B cell (primary cell): Measurements from ENCODE around the gene TXN. TPM values are rescaled to one million over a fixed set of nuclear protein-coding genes. Genes with fewer than 3 reads are reported as not detected.
A peak's percentile ranks its signal among the peaks of the same experiment; 100 is the strongest.
"Not testable (repeated sequence)": the region's sequence is repeated elsewhere in the genome, so short reads cannot be mapped to it uniquely, and the experiment has no call there.

ENCODE experiments used
- ATAC-seq: fragments of 200-7000 bp; cut with Tn5 transposase; one replicate; pipeline ENCODE4 v1.10.0; 2021; ENCODE audit warnings: low read depth, mild to moderate bottlenecking, moderate number of reproducible peaks, moderate library complexity
- CTCF ChIA-PET: fragments of 350-600 bp; sonication (Branson Sonifier 250); formaldehyde crosslinking; loops from one replicate; lab custom pipeline; 2021; ENCODE audit warnings: antibody characterized with exemption, inconsistent platforms; lab: Charles Lee
- POLR2A ChIA-PET: fragments of 350-600 bp; sonication (Branson Sonifier 250); formaldehyde crosslinking; loops from one replicate; lab custom pipeline; 2021; ENCODE audit warnings: antibody characterized with exemption; lab: Charles Lee
- DNase-seq: peaks from one replicate; pipeline ENCODE4 v3.0.0; 2013
- H2AFZ ChIP-seq: 2 replicates; pipeline ENCODE4 v1.6.1; 2012; ENCODE audit warnings: mild to moderate bottlenecking, low read depth, low read length; ENCODE audit not compliant: insufficient read depth, poor library complexity, severe bottlenecking
- H3K27ac ChIP-seq, 2 donors: 1 replicate in 1 of 2; 2 replicates in 1 of 2; pipeline ENCODE4 v1.5.1; 2012 to 2013; ENCODE audit warnings: low read length in 2 of 2, mild to moderate bottlenecking in 2 of 2, moderate library complexity in 1 of 2
- H3K27me3 ChIP-seq, 4 experiments: fragments of 200-600 bp in 1 of 4; sonication (generic) in 1 of 4; replicated peaks in 1 of 4; 1 replicate in 2 of 4; 2 replicates in 2 of 4; pipeline versions ENCODE4 v1.6.1 to v1.7.0; 2013 to 2016; ENCODE audit warnings: low read length in 3 of 4, mild to moderate bottlenecking in 2 of 4, mixed read lengths in 1 of 4, moderate library complexity in 1 of 4; ENCODE audit not compliant: insufficient read depth in 4 of 4, control insufficient read depth in 3 of 4; ENCODE audit errors: control extremely low read depth in 1 of 4
- H3K36me3 ChIP-seq, 2 experiments: replicated peaks in 1 of 2; 1 replicate in 1 of 2; 2 replicates in 1 of 2; pipeline versions ENCODE4 v1.6.1 to v1.7.1; 2013; ENCODE audit warnings: low read length in 1 of 2; ENCODE audit not compliant: insufficient read depth in 2 of 2, control insufficient read depth in 1 of 2; ENCODE audit errors: control extremely low read depth in 1 of 2, extremely low read depth in 1 of 2
- H3K4me1 ChIP-seq, 2 donors: fragments of 200-600 bp in 1 of 2; sonication (generic) in 1 of 2; 1 replicate in 1 of 2; 2 replicates in 1 of 2; pipeline versions ENCODE4 v1.5.1 to v1.6.1; 2013 to 2017; ENCODE audit warnings: low read length in 2 of 2; ENCODE audit not compliant: control insufficient read depth in 2 of 2, insufficient read depth in 2 of 2
- H3K4me2 ChIP-seq: replicated peaks from 2 replicates; pipeline ENCODE3; 2012; ENCODE audit warnings: mild to moderate bottlenecking, low read depth, low read length; ENCODE audit not compliant: poor library complexity, severe bottlenecking
- H3K4me3 ChIP-seq, 5 experiments: fragments of 200-600 bp in 1 of 5; sonication (generic) in 1 of 5; 1 replicate in 3 of 5; 2 replicates in 2 of 5; pipeline versions ENCODE4 v1.5.1 to v1.7.0; 2011 to 2016; ENCODE audit warnings: low read length in 4 of 5, mild to moderate bottlenecking in 4 of 5, low read depth in 2 of 5, control low read depth in 1 of 5, moderate library complexity in 1 of 5; ENCODE audit not compliant: insufficient read depth in 1 of 5; ENCODE audit errors: control extremely low read depth in 1 of 5, extremely low read depth in 1 of 5
- H3K79me2 ChIP-seq: fragments of 200-600 bp; sonication (generic); one replicate; pipeline ENCODE4 v1.6.0; 2016; ENCODE audit warnings: low read length; ENCODE audit not compliant: control insufficient read depth, insufficient read depth
- H3K9ac ChIP-seq: fragments of 200-600 bp; sonication (generic); 2 replicates; pipeline ENCODE4 v1.6.1; 2017; ENCODE audit warnings: mild to moderate bottlenecking, low read length, moderate library complexity
- H3K9me3 ChIP-seq, 3 donors: one replicate each; pipeline versions ENCODE4 v1.6.1 to v1.7.1; 2013; ENCODE audit warnings: low read length in 2 of 3; ENCODE audit not compliant: control insufficient read depth in 2 of 3, insufficient read depth in 1 of 3; ENCODE audit errors: control extremely low read depth in 1 of 3
- H4K20me1 ChIP-seq: 2 replicates; pipeline ENCODE4 v1.6.0; 2012; ENCODE audit warnings: mild to moderate bottlenecking, low read length; ENCODE audit not compliant: insufficient read depth, control insufficient read depth, poor library complexity, severe bottlenecking
- H3K27ac Mint-ChIP-seq: one replicate; pipeline ENCODE4 v1.8.0; 2021; ENCODE audit warnings: mixed read lengths
- H3K27me3 Mint-ChIP-seq: one replicate; pipeline ENCODE4 v1.8.0; 2021; ENCODE audit warnings: mixed read lengths
- H3K4me1 Mint-ChIP-seq: one replicate; pipeline ENCODE4 v1.8.0; 2021; ENCODE audit warnings: mixed read lengths
- H3K4me3 Mint-ChIP-seq: one replicate; pipeline ENCODE4 v1.8.0; 2021; ENCODE audit warnings: mixed read lengths
- H3K9me3 Mint-ChIP-seq: one replicate; pipeline ENCODE4 v1.8.0; 2022; ENCODE audit warnings: mixed read lengths; ENCODE audit not compliant: insufficient read depth
- CTCF ChIP-seq: fragments of 200-600 bp; IDR thresholded peaks from one replicate; pipeline ENCODE4 v1.8.0; 2022; ENCODE audit warnings: antibody characterized with exemption, mild to moderate bottlenecking
- EZH2 ChIP-seq: IDR thresholded peaks from 2 replicates; pipeline ENCODE4 v1.6.1; 2012; ENCODE audit warnings: borderline replicate concordance, low read depth, mild to moderate bottlenecking, moderate library complexity, low read length; ENCODE audit not compliant: insufficient read depth, poor library complexity, severe bottlenecking
- WGBS: methylation state at CpG from one replicate; pipeline ENCODE4 v1.1.5; 2013; ENCODE audit warnings: missing lambda C conversion rate; ENCODE audit not compliant: insufficient coverage; 5-methylcytosine and 5-hydroxymethylcytosine counted together
- intact Hi-C: fragments of 100-400 bp; cut with micrococcal nuclease; formaldehyde crosslinking; loops from one replicate; pipeline ENCODE4 v1.10.0; 2022
- polyA plus RNA-seq: library from polyadenylated mRNA; depleted of rRNA; stranded (reverse); fragments of >200 nt; gene quantifications from 2 replicates; pipeline ENCODE4 v1.2.3, GENCODE V29; 2012
- total RNA-seq, 2 donors: library from RNA; stranded (reverse); fragments of 120-200 nt in 1 of 2; gene quantifications; 1 replicate in 1 of 2; 2 replicates in 1 of 2; pipeline versions ENCODE4 v1.2.3 to v1.2.4, GENCODE V29; 2013 to 2022

TXN gene
- total and polyA plus RNA-seq, 2 donors (not counting 1 experiment from before 2014, with no cell fraction given), result 20.2 to 29.0 TPM

GRCh38 chr9:110254500-110254899 lies 1.8 kb downstream of the TXN start:
- Mint-ChIP-seq H3K27ac (peak overlapping the region; percentile 92), H3K27me3 (no peaks in the 10 kb centered on the region), H3K4me3 (peak overlapping the region; percentile 92), H3K4me1 (peaks cover 26% of the 10 kb centered on the region), H3K9me3 (no peaks in the 10 kb centered on the region)
- peaks cover 5 to 21% of the 10 kb centered on the region in 2 donors for H3K4me1 ChIP-seq
- ChIA-PET POLR2A (no interaction called here), CTCF (no interaction called here)
- no peak for DNase-seq
- peak overlapping the region in 1 of 2 donors; percentile 64 for H3K27ac ChIP-seq
- no peak for ATAC-seq
- no peak overlapping the region for H3K9ac ChIP-seq
- no peaks in the 10 kb centered on the region for H3K27me3 ChIP-seq
- H2AFZ ChIP-seq, result peak overlapping the region; percentile 93
- peak overlapping the region in 1 of 5 experiments; percentile 48 for H3K4me3 ChIP-seq
- intact Hi-C loops, result loop anchor here (10.0 kb wide), 2 partner anchors 90 to 1640 kb away; partner anchors contain the start of gene UGCG
- no peaks in the 10 kb centered on the region for H3K36me3 ChIP-seq
- no peak overlapping the region for H3K4me2 ChIP-seq
- H3K79me2 ChIP-seq, result no peaks in the 10 kb centered on the region
- no peaks in the 10 kb centered on the region for H3K9me3 ChIP-seq
- H4K20me1 ChIP-seq, result no peaks in the 10 kb centered on the region
- no CpG with 5 or more reads among the region's 2 CpGs for WGBS
- no peak for TF ChIP-seq EZH2
- TF ChIP-seq CTCF, result no peak

GRCh38 chr9:110252509-110253139 lies 3.7 kb downstream of the TXN start:
- Histone ChIP-seq H3K27ac (no peak overlapping the region), H3K9me3 (no peaks in the 10 kb centered on the region), H2AFZ (no peak overlapping the region), H3K4me1 (peaks cover 5 to 19% of the 10 kb centered on the region in 2 donors), H4K20me1 (no peaks in the 10 kb centered on the region), H3K36me3 (no peaks in the 10 kb centered on the region), H3K27me3 (no peaks in the 10 kb centered on the region), H3K9ac (no peak overlapping the region), H3K4me2 (no peak overlapping the region), H3K79me2 (no peaks in the 10 kb centered on the region), H3K4me3 (no peak overlapping the region)
- Mint-ChIP-seq H3K4me1 (peaks cover 23% of the 10 kb centered on the region), H3K4me3 (no peak overlapping the region), H3K27me3 (no peaks in the 10 kb centered on the region), H3K27ac (no peak overlapping the region), H3K9me3 (no peaks in the 10 kb centered on the region)
- CTCF ChIA-PET, result no interaction called here
- 90% methylated on average over 8 of the region's 10 CpGs for WGBS
- POLR2A ChIA-PET, result interaction anchor here (0.6 kb wide), 1 partner anchor 34 kb away, joined by 4 read pairs; no protein-coding TSS in a partner anchor
- TF ChIP-seq EZH2, result no peak
- no peak for TF ChIP-seq CTCF
- intact Hi-C loops, result loop anchor here (10.0 kb wide), 2 partner anchors 88 to 1642 kb away; partner anchors contain the start of gene UGCG
- ATAC-seq, result no peak
- no peak for DNase-seq

GRCh38 chr9:110251770-110252169 lies 4.5 kb downstream of the TXN start:
- H4K20me1 ChIP-seq, H3K36me3 ChIP-seq, H3K4me3 Mint-ChIP-seq, DNase-seq, POLR2A ChIA-PET, H3K9me3 ChIP-seq, H3K27me3 Mint-ChIP-seq, ATAC-seq, H3K9me3 Mint-ChIP-seq, H3K27ac Mint-ChIP-seq, H3K4me3 ChIP-seq, H3K27me3 ChIP-seq, H3K79me2 ChIP-seq, H3K4me2 ChIP-seq, H3K27ac ChIP-seq, H2AFZ ChIP-seq, H3K9ac ChIP-seq: not testable (repeated sequence)
- intact Hi-C loops, result loop anchor here (10.0 kb wide), 2 partner anchors 87 to 1643 kb away; partner anchors contain the start of gene UGCG
- H3K4me1 Mint-ChIP-seq, result peaks cover 14% of the 10 kb centered on the region
- 100% methylated on average over 2 of the region's 5 CpGs for WGBS
- CTCF ChIA-PET, result interaction anchor here (0.6 kb wide), 1 partner anchor 32 kb away, joined by 3 read pairs; no protein-coding TSS in a partner anchor
- peaks cover 0 to 11% of the 10 kb centered on the region in 2 donors for H3K4me1 ChIP-seq
